Vagina (tissue), 2 donors: Measurements from ENCODE around the gene TSPAN32.

Experiments
- POLR2A ChIP-seq, 2 donors: fragments of 450-650 bp; IDR thresholded peaks; one replicate each; pipeline ENCODE4 v1.6.1; 2017; ENCODE audit warnings: antibody characterized with exemption in 2 of 2, mild to moderate bottlenecking in 2 of 2, moderate library complexity in 2 of 2
- POLR2AphosphoS5 ChIP-seq, 2 donors: sonication (generic); formaldehyde crosslinking; IDR thresholded peaks; one replicate each; pipeline ENCODE4 v1.9.0; 2017; ENCODE audit warnings: antibody characterized with exemption in 2 of 2, mild to moderate bottlenecking in 2 of 2, low read depth in 1 of 2; ENCODE audit not compliant: insufficient read depth in 1 of 2
- TF ChIP-seq, protein P1 (sequence below), 3 experiments: fragments of 450-650 bp in 2 of 3; fragments of 200-600 bp in 1 of 3; sonication (generic) in 1 of 3; IDR thresholded peaks; one replicate each; pipeline ENCODE4 v1.5.1; 2017 to 2019; ENCODE audit warnings: antibody characterized with exemption in 3 of 3, mild to moderate bottlenecking in 2 of 3, moderate library complexity in 2 of 3

DNA sequence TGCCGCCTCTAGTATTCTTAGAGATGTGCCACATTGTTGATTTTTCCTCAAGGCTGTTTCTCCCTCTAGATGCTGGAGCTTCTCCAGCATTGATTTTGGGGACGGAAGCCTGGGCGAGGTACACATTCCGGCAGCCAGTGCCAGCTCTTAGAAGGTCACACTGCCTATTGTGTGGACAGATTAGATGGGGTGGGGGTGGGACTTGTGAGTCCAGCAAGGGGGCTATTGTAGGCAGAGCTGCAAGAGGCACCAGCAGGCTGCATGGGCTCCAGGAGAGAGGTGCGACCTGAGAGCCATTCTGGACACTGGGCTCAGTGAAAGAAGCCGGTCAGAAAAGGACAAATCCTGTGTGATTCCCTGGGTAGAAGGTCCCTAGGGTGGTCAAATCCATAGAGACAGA lies 12.5 kb upstream of the TSPAN32 start:
- TF ChIP-seq, protein P1, sequence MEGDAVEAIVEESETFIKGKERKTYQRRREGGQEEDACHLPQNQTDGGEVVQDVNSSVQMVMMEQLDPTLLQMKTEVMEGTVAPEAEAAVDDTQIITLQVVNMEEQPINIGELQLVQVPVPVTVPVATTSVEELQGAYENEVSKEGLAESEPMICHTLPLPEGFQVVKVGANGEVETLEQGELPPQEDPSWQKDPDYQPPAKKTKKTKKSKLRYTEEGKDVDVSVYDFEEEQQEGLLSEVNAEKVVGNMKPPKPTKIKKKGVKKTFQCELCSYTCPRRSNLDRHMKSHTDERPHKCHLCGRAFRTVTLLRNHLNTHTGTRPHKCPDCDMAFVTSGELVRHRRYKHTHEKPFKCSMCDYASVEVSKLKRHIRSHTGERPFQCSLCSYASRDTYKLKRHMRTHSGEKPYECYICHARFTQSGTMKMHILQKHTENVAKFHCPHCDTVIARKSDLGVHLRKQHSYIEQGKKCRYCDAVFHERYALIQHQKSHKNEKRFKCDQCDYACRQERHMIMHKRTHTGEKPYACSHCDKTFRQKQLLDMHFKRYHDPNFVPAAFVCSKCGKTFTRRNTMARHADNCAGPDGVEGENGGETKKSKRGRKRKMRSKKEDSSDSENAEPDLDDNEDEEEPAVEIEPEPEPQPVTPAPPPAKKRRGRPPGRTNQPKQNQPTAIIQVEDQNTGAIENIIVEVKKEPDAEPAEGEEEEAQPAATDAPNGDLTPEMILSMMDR (IDR thresholded peaks at IDR 0.05), result no peak
- no peak for TF ChIP-seq POLR2A (IDR thresholded peaks at IDR 0.05)
- no peak for TF ChIP-seq POLR2AphosphoS5 (IDR thresholded peaks at IDR 0.05; ENCODE audit: insufficient read depth in 1 of 2, low read depth in 1 of 2)
